ENCODE data around the gene SDK2.

DNA sequence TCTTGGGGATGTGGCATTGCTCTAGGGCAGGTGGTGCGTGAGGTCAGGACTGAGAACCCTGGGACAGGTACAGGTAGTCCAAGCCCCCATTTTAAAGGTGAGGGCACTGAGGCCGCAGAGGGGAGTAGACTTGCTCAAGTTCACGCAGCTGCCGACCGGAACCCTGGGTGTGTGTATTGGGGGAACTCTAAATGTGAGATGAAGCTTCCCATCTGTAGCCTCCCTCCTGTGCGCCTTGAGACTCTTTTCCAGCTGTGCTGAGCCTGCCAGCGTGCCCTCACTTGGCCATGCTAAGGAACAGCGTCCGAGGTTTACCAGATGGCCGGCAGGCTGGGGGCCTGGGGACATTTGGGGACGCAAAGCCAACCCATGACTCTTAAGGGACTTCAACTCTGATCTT lies 253.4 kb downstream of the SDK2 start:
- TF ChIP-seq GATA2 (IDR thresholded peaks at IDR 0.05; ENCODE audit: low read depth, low read length) (no peak), GATA3 (IDR thresholded peaks at IDR 0.05; ENCODE audit: low read depth, low read length) (no peak)

All from SH-SY5Y (cell line).